Cardiac fibroblast (primary cell): ENCODE data around the gene POLA2.

ENCODE experiments used
- DNase-seq, 2 donors: peaks; one replicate each; pipeline versions ENCODE4 v3.0.0 to v3.0.0-alpha.2; 2010; ENCODE audit warnings: low read depth in 2 of 2
- H3K4me3 ChIP-seq, 2 donors: replicated peaks in 1 of 2; 1 replicate in 1 of 2; 2 replicates in 1 of 2; pipeline ENCODE4 v1.5.1; 2011; ENCODE audit warnings: low read depth in 2 of 2, low read length in 2 of 2, mild to moderate bottlenecking in 2 of 2, moderate library complexity in 1 of 2
- TF ChIP-seq, protein P1 (sequence below): IDR thresholded peaks from one replicate; pipeline ENCODE4 v1.5.1; 2011; ENCODE audit warnings: low read depth, mild to moderate bottlenecking, low read length, inconsistent platforms

Gene POLA2, protein sequence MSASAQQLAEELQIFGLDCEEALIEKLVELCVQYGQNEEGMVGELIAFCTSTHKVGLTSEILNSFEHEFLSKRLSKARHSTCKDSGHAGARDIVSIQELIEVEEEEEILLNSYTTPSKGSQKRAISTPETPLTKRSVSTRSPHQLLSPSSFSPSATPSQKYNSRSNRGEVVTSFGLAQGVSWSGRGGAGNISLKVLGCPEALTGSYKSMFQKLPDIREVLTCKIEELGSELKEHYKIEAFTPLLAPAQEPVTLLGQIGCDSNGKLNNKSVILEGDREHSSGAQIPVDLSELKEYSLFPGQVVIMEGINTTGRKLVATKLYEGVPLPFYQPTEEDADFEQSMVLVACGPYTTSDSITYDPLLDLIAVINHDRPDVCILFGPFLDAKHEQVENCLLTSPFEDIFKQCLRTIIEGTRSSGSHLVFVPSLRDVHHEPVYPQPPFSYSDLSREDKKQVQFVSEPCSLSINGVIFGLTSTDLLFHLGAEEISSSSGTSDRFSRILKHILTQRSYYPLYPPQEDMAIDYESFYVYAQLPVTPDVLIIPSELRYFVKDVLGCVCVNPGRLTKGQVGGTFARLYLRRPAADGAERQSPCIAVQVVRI

DNA sequence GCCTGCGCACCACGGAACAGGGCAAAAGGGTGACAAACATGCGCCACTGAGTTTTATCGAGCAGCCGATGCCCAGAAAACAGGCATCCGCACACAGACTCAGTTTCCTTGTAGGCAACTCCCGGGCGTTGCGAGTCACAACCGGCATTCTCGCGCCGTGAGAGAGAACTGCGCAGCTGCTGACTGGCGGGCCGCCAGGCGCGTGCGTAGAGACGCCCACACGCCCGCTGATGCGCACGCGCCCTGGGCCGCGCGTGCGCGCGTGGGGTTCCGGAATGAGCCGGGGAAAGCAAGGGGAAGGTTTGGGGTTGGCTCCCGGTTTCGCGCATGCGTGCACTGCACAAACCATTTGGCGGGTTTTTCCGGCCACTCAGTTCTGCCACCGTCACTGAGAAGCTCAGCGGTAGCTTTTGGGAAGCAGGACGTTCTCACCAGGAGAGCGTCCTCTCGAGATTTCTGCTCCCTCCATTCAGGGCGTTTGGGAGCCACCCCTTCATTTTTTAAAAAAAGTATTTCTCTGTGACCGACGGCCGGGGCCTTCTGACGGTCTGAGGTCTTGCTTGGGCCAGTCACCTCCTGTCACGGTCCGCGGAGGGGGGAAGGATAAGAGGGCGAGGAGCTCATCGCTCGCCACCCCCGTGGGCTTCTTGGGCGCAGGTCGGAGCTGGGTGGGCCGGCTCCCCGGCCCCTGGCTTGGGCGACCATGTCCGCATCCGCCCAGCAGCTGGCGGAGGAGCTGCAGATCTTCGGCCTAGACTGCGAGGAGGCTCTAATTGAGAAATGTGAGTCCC, at the start of gene POLA2:
TSS of gene POLA2 (plus strand) at position 372 of the 790 bp plus-strand sequence. CDS start at position 703, 331 bp downstream.
- TF ChIP-seq, protein P1, sequence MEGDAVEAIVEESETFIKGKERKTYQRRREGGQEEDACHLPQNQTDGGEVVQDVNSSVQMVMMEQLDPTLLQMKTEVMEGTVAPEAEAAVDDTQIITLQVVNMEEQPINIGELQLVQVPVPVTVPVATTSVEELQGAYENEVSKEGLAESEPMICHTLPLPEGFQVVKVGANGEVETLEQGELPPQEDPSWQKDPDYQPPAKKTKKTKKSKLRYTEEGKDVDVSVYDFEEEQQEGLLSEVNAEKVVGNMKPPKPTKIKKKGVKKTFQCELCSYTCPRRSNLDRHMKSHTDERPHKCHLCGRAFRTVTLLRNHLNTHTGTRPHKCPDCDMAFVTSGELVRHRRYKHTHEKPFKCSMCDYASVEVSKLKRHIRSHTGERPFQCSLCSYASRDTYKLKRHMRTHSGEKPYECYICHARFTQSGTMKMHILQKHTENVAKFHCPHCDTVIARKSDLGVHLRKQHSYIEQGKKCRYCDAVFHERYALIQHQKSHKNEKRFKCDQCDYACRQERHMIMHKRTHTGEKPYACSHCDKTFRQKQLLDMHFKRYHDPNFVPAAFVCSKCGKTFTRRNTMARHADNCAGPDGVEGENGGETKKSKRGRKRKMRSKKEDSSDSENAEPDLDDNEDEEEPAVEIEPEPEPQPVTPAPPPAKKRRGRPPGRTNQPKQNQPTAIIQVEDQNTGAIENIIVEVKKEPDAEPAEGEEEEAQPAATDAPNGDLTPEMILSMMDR = no peak
- peak; percentile 96 to 97 for DNase-seq
- peak within 1 kb of the TSS; percentile 78 to 81 for H3K4me3 ChIP-seq

DNA sequence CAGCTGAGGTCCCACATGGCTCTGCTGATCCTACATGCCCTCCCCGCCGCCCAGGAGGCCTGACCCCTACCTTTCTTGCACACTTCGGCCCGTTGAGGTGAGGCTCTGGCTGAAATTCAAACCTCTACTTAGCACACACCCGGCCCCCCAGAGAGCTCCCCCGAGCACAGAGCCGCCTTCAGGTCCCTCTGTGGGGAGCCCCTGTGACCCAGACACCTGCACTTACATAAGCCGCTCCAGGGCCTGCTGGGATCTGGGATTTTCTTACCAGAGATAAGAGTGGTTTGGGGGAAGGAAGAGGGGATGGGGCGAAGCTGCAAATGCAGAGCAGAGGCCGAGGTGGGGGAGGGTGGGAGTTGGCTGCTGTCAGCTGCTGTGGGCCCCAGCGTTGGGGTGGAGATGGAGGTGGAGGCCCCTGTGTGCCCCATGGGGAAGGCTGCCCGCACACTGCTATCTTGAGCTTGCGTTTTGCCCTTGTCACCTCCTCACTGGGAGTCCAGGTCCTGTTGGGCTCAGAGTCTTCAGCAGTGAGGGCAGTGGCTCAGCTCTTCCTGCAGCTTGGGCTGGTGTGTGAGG, 49.4 kb upstream of the POLA2 start:
- DNase-seq = peak in 1 of 2 donors; percentile 18
- TF ChIP-seq, protein P1 = no peak
- H3K4me3 ChIP-seq = no peak overlapping the region

DNA sequence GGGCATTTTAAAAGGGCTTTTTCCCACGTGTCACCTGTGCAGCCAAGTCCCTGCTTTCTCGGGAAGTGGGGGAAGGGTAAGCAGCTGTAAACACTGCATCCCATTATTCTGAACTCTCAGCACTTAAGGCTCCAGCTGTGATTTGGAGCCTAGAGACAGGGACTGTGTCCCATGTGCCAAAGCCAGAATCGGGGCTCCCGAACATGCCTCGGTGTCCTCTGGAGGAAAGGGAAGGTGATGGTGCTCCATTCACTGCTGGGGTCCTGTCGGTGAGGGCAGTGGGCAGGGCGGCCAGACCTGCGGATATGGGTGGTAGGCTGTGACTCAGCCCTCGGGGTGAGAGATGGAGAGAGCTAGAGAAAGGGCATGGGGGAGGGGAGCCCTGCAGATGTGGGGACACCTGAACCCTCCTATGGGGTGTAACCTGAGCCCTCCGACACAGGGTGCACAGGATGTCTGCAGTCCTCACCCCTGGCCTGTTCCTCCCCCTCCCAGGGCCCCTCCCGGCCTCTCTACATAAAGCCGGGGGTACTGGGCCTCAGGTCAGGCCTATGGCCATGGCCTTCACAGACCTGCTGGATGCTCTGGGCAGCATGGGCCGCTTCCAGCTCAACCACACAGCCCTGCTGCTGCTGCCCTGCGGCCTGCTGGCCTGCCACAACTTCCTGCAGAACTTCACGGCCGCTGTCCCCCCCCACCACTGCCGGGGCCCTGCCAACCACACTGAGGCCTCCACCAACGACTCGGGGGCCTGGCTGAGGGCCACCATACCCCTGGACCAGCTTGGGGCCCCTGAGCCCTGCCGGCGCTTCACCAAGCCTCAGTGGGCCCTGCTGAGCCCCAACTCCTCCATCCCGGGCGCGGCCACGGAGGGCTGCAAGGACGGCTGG, 48.2 kb upstream of the POLA2 start:
- no peak overlapping the region for H3K4me3 ChIP-seq
- TF ChIP-seq, protein P1 = no peak

DNA sequence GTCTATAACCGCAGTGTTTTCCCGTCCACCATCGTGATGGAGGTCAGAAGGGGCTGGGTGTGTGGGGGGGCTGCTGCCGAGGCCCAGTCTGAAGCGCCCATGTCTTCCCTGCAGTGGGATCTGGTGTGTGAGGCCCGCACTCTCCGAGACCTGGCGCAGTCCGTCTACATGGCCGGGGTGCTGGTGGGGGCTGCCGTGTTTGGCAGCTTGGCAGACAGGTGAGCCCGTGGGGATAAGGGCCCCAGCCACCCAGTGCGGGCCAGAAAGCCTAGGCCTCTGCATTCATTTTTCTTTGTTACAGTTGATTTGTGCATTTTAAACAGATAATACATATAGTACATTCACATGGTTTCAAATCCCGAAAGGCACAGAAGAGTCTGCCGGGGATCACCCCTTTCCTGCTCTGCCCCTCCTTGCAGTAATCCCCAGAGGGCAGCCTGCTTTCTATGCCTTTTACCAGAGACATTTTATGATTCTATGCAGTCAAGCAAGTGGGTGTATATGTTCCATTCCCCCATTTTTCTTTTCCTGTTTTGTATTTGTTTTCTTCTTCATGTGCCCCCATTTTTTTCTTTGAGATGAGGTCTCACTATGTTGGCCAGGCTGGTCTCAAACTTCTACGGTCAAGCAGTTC, 47.4 kb upstream of the POLA2 start:
- no peak for DNase-seq
- H3K4me3 ChIP-seq = no peak overlapping the region
- TF ChIP-seq, protein P1 = no peak

More for the DNA sequence above, 48.2 kb upstream of the POLA2 start:
- DNase-seq = no peak

DNA sequence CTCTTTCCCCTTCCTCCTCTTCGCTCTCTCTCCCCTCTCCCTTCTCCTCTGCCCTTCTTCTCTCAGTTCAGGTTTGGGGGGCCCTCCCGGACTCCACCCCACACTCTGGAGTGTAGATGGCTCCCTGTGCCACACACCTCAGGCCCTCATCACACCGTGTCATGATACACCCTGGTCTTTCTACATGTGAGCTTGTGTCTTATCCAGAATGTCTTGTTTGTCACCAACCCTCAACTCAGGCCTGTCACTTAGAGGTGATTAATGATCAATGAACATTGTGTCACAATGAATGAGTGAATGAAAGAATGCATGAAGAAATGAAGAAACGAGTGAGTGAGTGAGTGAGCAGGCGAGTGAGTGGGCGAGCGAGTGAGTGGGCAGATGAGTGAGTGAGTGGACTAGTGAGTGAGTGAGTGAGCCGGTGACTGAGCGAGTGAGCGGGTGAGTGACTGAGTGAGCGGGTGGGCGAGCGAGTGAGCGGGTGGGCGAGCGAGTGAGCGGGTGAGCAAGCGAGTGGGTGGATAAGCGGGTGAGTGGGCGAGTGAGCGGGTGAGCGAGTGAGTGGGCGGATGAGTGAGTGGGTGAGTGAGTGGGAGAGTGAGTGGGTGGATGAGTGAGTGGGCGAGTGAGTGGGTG, 46.2 kb upstream of the POLA2 start:
- no peak for DNase-seq
- TF ChIP-seq, protein P1 = no peak
- no peak overlapping the region for H3K4me3 ChIP-seq
